Karpas-422 (cell line): Measurements from ENCODE around the gene TRPC4. TPM values are rescaled to one million over a fixed set of nuclear protein-coding genes. Genes with fewer than 3 reads are reported as not detected.
"Not testable (repeated sequence)": the region's sequence is repeated elsewhere in the genome, so short reads cannot be mapped to it uniquely, and the experiment has no call there.

Experiments used
- DNase-seq: peaks from one replicate; pipeline ENCODE4 v3.0.0-alpha.2; 2015
- H2AFZ ChIP-seq: fragments of 200-600 bp; sonication (generic); 2 replicates; pipeline ENCODE4 v1.6.1; 2014; ENCODE audit warnings: antibody characterized with exemption, low read length, mixed read lengths
- H3K27ac ChIP-seq: fragments of 200-600 bp; sonication (generic); 2 replicates; pipeline ENCODE4 v1.5.1; 2014; ENCODE audit warnings: mild to moderate bottlenecking, low read length, moderate library complexity
- H3K27me3 ChIP-seq: fragments of 200-600 bp; sonication (generic); 2 replicates; pipeline ENCODE4 v1.6.1; 2014; ENCODE audit warnings: low read length, mixed read lengths
- H3K36me3 ChIP-seq: fragments of 200-600 bp; sonication (generic); 2 replicates; pipeline ENCODE4 v1.6.1; 2014; ENCODE audit warnings: low read length, mixed read lengths; ENCODE audit not compliant: insufficient read depth
- H3K4me1 ChIP-seq: fragments of 200-600 bp; sonication (generic); 2 replicates; pipeline ENCODE4 v1.6.1; 2014; ENCODE audit warnings: mild to moderate bottlenecking, low read length, mixed read lengths
- H3K4me2 ChIP-seq: fragments of 200-600 bp; sonication (generic); 2 replicates; pipeline ENCODE4 v1.6.1; 2014; ENCODE audit warnings: low read length, low read depth, mild to moderate bottlenecking; ENCODE audit not compliant: poor library complexity, severe bottlenecking
- H3K4me3 ChIP-seq: fragments of 200-600 bp; sonication (generic); 2 replicates; pipeline ENCODE4 v1.5.1; 2014; ENCODE audit warnings: mild to moderate bottlenecking, antibody characterized with exemption, low read length, mixed read lengths
- H3K79me2 ChIP-seq: fragments of 200-600 bp; sonication (generic); 2 replicates; pipeline ENCODE4 v1.6.1; 2014; ENCODE audit warnings: mild to moderate bottlenecking, low read length, mixed read lengths
- H3K9ac ChIP-seq: fragments of 200-600 bp; sonication (generic); 2 replicates; pipeline ENCODE4 v1.6.0; 2014; ENCODE audit warnings: low read length
- H3K9me2 ChIP-seq: fragments of 200-600 bp; sonication (generic), shearing (Covaris generic); replicated peaks from 2 replicates; pipeline ENCODE4 v1.6.0; 2014; ENCODE audit warnings: mild to moderate bottlenecking, low read length, moderate library complexity; ENCODE audit not compliant: insufficient read depth
- H3K9me3 ChIP-seq: fragments of 300-700, 200-600 bp; sonication (generic); 2 replicates; pipeline ENCODE4 v1.6.1; 2014; ENCODE audit warnings: low read length, mixed read lengths
- H4K20me1 ChIP-seq: fragments of 200-600 bp; sonication (generic); 2 replicates; pipeline ENCODE4 v1.6.1; 2014; ENCODE audit warnings: mild to moderate bottlenecking, antibody characterized with exemption, low read length, low read depth; ENCODE audit not compliant: insufficient read depth
- total RNA-seq: library from RNA; depleted of rRNA; stranded (reverse); fragments of >200 nt; shearing (Covaris generic); gene quantifications from 2 replicates; pipeline ENCODE4 v1.2.3, GENCODE V29; 2014; ENCODE audit warnings: low replicate concordance

Gene TRPC4
- total RNA-seq, 1 experiment from 2014 or later, result not detected

- Histone ChIP-seq H3K9me2 (no peaks in the 10 kb centered on the region), H3K9ac (no peak overlapping the region), H3K36me3 (no peaks in the 10 kb centered on the region), H2AFZ (no peak overlapping the region), H3K27ac (no peak overlapping the region), H4K20me1 (no peaks in the 10 kb centered on the region), H3K27me3 (no peaks in the 10 kb centered on the region), H3K79me2 (no peaks in the 10 kb centered on the region), H3K4me1 (no peaks in the 10 kb centered on the region), H3K4me2 (no peak overlapping the region), H3K9me3 (peaks cover 11% of the 10 kb centered on the region), H3K4me3 (no peak overlapping the region)
- DNase-seq, result no peak
These were observed 58.1 kb downstream of the TRPC4 start for GRCh38 chr13:37811441-37811840.

- peaks cover 3% of the 10 kb centered on the region; the same call in 1 of the 2 replicates for H3K9me3 ChIP-seq
- H3K79me2 ChIP-seq, result no peaks in the 10 kb centered on the region
- no peak overlapping the region for H3K9ac ChIP-seq
- no peaks in the 10 kb centered on the region for H3K9me2 ChIP-seq
- no peak overlapping the region for H3K4me3 ChIP-seq
- H3K36me3 ChIP-seq, result no peaks in the 10 kb centered on the region
- H3K27me3 ChIP-seq, result no peaks in the 10 kb centered on the region
- no peak for DNase-seq
- H3K4me2 ChIP-seq, result no peak overlapping the region
- H4K20me1 ChIP-seq, result no peaks in the 10 kb centered on the region
- H2AFZ ChIP-seq, result no peak overlapping the region
- H3K4me1 ChIP-seq, result no peaks in the 10 kb centered on the region
- H3K27ac ChIP-seq, result no peak overlapping the region
These were observed 62.9 kb downstream of the TRPC4 start for GRCh38 chr13:37806666-37807065.

- Histone ChIP-seq H3K79me2 (no peaks in the 10 kb centered on the region), H3K4me2 (no peak overlapping the region), H3K4me3 (no peak overlapping the region), H3K4me1 (no peaks in the 10 kb centered on the region), H3K36me3 (no peaks in the 10 kb centered on the region), H4K20me1 (no peaks in the 10 kb centered on the region), H3K9me3 (no peaks in the 10 kb centered on the region), H3K9me2 (no peaks in the 10 kb centered on the region), H2AFZ (no peak overlapping the region), H3K9ac (no peak overlapping the region), H3K27ac (no peak overlapping the region), H3K27me3 (0 out of 2 replicates have a peak, but pooled peaks cover 3% of the 10 kb centered on the region)
- DNase-seq, result no peak
These were observed 71.9 kb downstream of the TRPC4 start for GRCh38 chr13:37797631-37798030.

GRCh38 chr13:37796795-37797194 lies 72.8 kb downstream of the TRPC4 start:
- H4K20me1 ChIP-seq, DNase-seq: not testable (repeated sequence)

GRCh38 chr13:37795326-37795725 lies 74.2 kb downstream of the TRPC4 start:
- H3K27me3 ChIP-seq, result no peaks in the 10 kb centered on the region
- no peak for DNase-seq
- no peak overlapping the region for H3K4me2 ChIP-seq
- H4K20me1 ChIP-seq, result no peaks in the 10 kb centered on the region
- H2AFZ ChIP-seq, result no peak overlapping the region
- no peak overlapping the region for H3K27ac ChIP-seq
- H3K4me3 ChIP-seq, result no peak overlapping the region
- no peaks in the 10 kb centered on the region for H3K79me2 ChIP-seq
- H3K9me2 ChIP-seq, result no peaks in the 10 kb centered on the region
- no peaks in the 10 kb centered on the region for H3K9me3 ChIP-seq
- H3K36me3 ChIP-seq, result no peaks in the 10 kb centered on the region
- H3K4me1 ChIP-seq, result no peaks in the 10 kb centered on the region
- no peak overlapping the region for H3K9ac ChIP-seq

More at GRCh38 chr13:37796795-37797194, 72.8 kb downstream of the TRPC4 start:
- H3K4me2 ChIP-seq, H3K27ac ChIP-seq, H3K9ac ChIP-seq, H3K9me3 ChIP-seq, H3K9me2 ChIP-seq, H3K36me3 ChIP-seq, H3K27me3 ChIP-seq, H3K79me2 ChIP-seq, H3K4me1 ChIP-seq, H3K4me3 ChIP-seq, H2AFZ ChIP-seq: not testable (repeated sequence)

- Histone ChIP-seq H3K4me3 (no peak overlapping the region), H3K27ac (no peak overlapping the region), H3K4me2 (no peak overlapping the region), H3K9ac (no peak overlapping the region), H3K9me2 (no peaks in the 10 kb centered on the region), H3K27me3 (no peaks in the 10 kb centered on the region), H3K9me3 (no peaks in the 10 kb centered on the region), H2AFZ (no peak overlapping the region), H3K36me3 (no peaks in the 10 kb centered on the region), H3K79me2 (no peaks in the 10 kb centered on the region), H4K20me1 (no peaks in the 10 kb centered on the region), H3K4me1 (no peaks in the 10 kb centered on the region)
- no peak for DNase-seq
These were observed 77.9 kb downstream of the TRPC4 start for GRCh38 chr13:37791699-37792098.

GRCh38 chr13:37788346-37788745 lies 81.2 kb downstream of the TRPC4 start:
- H3K79me2 ChIP-seq, result no peaks in the 10 kb centered on the region
- no peaks in the 10 kb centered on the region for H3K4me1 ChIP-seq
- no peak overlapping the region for H3K4me2 ChIP-seq
- no peaks in the 10 kb centered on the region for H3K27me3 ChIP-seq
- no peak overlapping the region for H3K27ac ChIP-seq
- no peak overlapping the region for H2AFZ ChIP-seq
- H3K9me3 ChIP-seq, result no peaks in the 10 kb centered on the region; the same call in 1 of the 2 replicates
- H4K20me1 ChIP-seq, result no peaks in the 10 kb centered on the region
- no peak overlapping the region for H3K9ac ChIP-seq
- H3K4me3 ChIP-seq, result no peak overlapping the region
- H3K9me2 ChIP-seq, result no peaks in the 10 kb centered on the region
- no peaks in the 10 kb centered on the region for H3K36me3 ChIP-seq
- no peak for DNase-seq

GRCh38 chr13:37777676-37778075 lies 91.9 kb downstream of the TRPC4 start:
- H3K4me3 ChIP-seq, result no peak overlapping the region
- H2AFZ ChIP-seq, result no peak overlapping the region
- H3K4me2 ChIP-seq, result no peak overlapping the region
- no peaks in the 10 kb centered on the region for H3K9me2 ChIP-seq
- H3K36me3 ChIP-seq, result no peaks in the 10 kb centered on the region
- DNase-seq, result no peak
- no peaks in the 10 kb centered on the region for H3K4me1 ChIP-seq
- H3K27me3 ChIP-seq, result no peaks in the 10 kb centered on the region
- no peaks in the 10 kb centered on the region for H4K20me1 ChIP-seq
- H3K9me3 ChIP-seq, result no peaks in the 10 kb centered on the region
- no peak overlapping the region for H3K27ac ChIP-seq
- no peak overlapping the region for H3K9ac ChIP-seq
- no peaks in the 10 kb centered on the region for H3K79me2 ChIP-seq

- H3K36me3 ChIP-seq, result no peaks in the 10 kb centered on the region
- no peaks in the 10 kb centered on the region for H3K4me1 ChIP-seq
- H3K79me2 ChIP-seq, result no peaks in the 10 kb centered on the region
- no peak overlapping the region for H2AFZ ChIP-seq
- no peaks in the 10 kb centered on the region for H3K9me3 ChIP-seq
- no peak overlapping the region for H3K27ac ChIP-seq
- no peak overlapping the region for H3K9ac ChIP-seq
- H4K20me1 ChIP-seq, result no peaks in the 10 kb centered on the region
- H3K27me3 ChIP-seq, result no peaks in the 10 kb centered on the region
- H3K4me3 ChIP-seq, result no peak overlapping the region
- H3K9me2 ChIP-seq, result no peaks in the 10 kb centered on the region
- DNase-seq, result no peak
- no peak overlapping the region for H3K4me2 ChIP-seq
These were observed 93.7 kb downstream of the TRPC4 start for GRCh38 chr13:37775871-37776270.
